ENCODE data around the gene ZBED4.

DNA sequence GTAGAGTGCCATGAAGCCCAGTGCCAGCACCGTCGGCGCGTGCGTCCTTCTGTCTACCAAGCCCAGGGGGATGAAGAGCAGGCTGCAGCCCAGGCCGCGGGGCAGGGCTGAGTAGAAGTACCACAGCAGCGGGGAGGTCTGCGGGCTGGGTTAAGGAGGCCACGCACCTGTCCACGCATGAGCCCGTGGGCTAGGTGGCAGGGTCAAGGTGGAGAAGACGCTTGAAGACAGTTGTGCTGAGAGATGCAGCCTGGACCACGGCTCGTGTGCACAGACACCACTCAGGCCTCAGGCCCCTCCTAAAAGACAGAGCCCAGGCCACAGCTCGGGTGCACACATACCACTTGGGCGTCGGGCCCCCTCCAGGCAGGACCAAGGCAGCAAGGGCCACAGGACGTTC, 54.2 kb downstream of the ZBED4 start:
- no peak for TF ChIP-seq CTCF (IDR thresholded peaks at IDR 0.05; ENCODE audit: low read depth, low read length)
- TF ChIP-seq EZH2phosphoT487 (IDR thresholded peaks at IDR 0.05; ENCODE audit: low read depth): no peak

Data from OCI-LY3 (cell line).